ENCODE results near the gene GATAD2A.

- TF ChIP-seq, protein P1, sequence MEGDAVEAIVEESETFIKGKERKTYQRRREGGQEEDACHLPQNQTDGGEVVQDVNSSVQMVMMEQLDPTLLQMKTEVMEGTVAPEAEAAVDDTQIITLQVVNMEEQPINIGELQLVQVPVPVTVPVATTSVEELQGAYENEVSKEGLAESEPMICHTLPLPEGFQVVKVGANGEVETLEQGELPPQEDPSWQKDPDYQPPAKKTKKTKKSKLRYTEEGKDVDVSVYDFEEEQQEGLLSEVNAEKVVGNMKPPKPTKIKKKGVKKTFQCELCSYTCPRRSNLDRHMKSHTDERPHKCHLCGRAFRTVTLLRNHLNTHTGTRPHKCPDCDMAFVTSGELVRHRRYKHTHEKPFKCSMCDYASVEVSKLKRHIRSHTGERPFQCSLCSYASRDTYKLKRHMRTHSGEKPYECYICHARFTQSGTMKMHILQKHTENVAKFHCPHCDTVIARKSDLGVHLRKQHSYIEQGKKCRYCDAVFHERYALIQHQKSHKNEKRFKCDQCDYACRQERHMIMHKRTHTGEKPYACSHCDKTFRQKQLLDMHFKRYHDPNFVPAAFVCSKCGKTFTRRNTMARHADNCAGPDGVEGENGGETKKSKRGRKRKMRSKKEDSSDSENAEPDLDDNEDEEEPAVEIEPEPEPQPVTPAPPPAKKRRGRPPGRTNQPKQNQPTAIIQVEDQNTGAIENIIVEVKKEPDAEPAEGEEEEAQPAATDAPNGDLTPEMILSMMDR (IDR thresholded peaks at IDR 0.05; ENCODE audit: insufficient read depth, low read length) = peak; percentile 28
- TF ChIP-seq, protein P2, sequence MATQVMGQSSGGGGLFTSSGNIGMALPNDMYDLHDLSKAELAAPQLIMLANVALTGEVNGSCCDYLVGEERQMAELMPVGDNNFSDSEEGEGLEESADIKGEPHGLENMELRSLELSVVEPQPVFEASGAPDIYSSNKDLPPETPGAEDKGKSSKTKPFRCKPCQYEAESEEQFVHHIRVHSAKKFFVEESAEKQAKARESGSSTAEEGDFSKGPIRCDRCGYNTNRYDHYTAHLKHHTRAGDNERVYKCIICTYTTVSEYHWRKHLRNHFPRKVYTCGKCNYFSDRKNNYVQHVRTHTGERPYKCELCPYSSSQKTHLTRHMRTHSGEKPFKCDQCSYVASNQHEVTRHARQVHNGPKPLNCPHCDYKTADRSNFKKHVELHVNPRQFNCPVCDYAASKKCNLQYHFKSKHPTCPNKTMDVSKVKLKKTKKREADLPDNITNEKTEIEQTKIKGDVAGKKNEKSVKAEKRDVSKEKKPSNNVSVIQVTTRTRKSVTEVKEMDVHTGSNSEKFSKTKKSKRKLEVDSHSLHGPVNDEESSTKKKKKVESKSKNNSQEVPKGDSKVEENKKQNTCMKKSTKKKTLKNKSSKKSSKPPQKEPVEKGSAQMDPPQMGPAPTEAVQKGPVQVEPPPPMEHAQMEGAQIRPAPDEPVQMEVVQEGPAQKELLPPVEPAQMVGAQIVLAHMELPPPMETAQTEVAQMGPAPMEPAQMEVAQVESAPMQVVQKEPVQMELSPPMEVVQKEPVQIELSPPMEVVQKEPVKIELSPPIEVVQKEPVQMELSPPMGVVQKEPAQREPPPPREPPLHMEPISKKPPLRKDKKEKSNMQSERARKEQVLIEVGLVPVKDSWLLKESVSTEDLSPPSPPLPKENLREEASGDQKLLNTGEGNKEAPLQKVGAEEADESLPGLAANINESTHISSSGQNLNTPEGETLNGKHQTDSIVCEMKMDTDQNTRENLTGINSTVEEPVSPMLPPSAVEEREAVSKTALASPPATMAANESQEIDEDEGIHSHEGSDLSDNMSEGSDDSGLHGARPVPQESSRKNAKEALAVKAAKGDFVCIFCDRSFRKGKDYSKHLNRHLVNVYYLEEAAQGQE (IDR thresholded peaks at IDR 0.05; ENCODE audit: insufficient replicate concordance, low read depth) = no peak
- TF ChIP-seq POLR2AphosphoS5 (IDR thresholded peaks at IDR 0.05; ENCODE audit: low read depth) = no peak
- TF ChIP-seq SPI1 (IDR thresholded peaks at IDR 0.05; ENCODE audit: borderline replicate concordance, low read depth) = no peak
- no peak for TF ChIP-seq GABPA (IDR thresholded peaks at IDR 0.05; ENCODE audit: low read depth)
Observed at GRCh38 chr19:19552798-19553197, 147.3 kb downstream of the GATAD2A start.
